Measurements from ENCODE around the gene TOP3B.

GRCh38 chr22:21968452-21969129 is 14.0 kb downstream of the TOP3B start:
- TF ChIP-seq CTCF (IDR thresholded peaks at IDR 0.05; ENCODE audit: insufficient read depth, low read length, poor library complexity, severe bottlenecking) (no peak), EZH2phosphoT487 (conservative IDR thresholded peaks at IDR 0.05; ENCODE audit: low read length) (no peak)

Data from SU-DHL-6 (cell line).